ENCODE data around the gene EGLN3.

The EGLN3 gene

GRCh38 chr14:33986804-33987203, 35.9 kb upstream of the EGLN3 start:
- Histone ChIP-seq H3K4me2 (ENCODE audit: low read depth, low read length, poor library complexity, severe bottlenecking) (no peak overlapping the region), H3K36me3 (ENCODE audit: insufficient read depth, low read length) (no peaks in the 10 kb centered on the region), H3K9me3 (ENCODE audit: insufficient read depth, low read depth, low read length) (no peaks in the 10 kb centered on the region), H4K20me1 (ENCODE audit: insufficient read depth, low read length, poor library complexity, severe bottlenecking) (no peaks in the 10 kb centered on the region), H3K9me2 (replicated peaks; ENCODE audit: low read depth, low read length) (no peaks in the 10 kb centered on the region), H3K79me2 (ENCODE audit: insufficient read depth, low read length) (no peaks in the 10 kb centered on the region), H3K27me3 (ENCODE audit: insufficient read depth, low read length, poor library complexity, severe bottlenecking) (no peaks in the 10 kb centered on the region), H2AFZ (ENCODE audit: low read length) (no peak overlapping the region), H3K4me3 (ENCODE audit: low read length, poor library complexity, severe bottlenecking) (no peak overlapping the region), H3F3A (ENCODE audit: low read depth) (no peaks in the 10 kb centered on the region), H3K4me1 (ENCODE audit: insufficient read depth, low read length, poor library complexity, severe bottlenecking) (no peaks in the 10 kb centered on the region), H3K9ac (ENCODE audit: low read depth, low read length, poor library complexity, severe bottlenecking) (no peak overlapping the region)
- no peak for TF ChIP-seq EZH2phosphoT487 (IDR thresholded peaks at IDR 0.05; ENCODE audit: borderline replicate concordance)
- TF ChIP-seq, protein P1, sequence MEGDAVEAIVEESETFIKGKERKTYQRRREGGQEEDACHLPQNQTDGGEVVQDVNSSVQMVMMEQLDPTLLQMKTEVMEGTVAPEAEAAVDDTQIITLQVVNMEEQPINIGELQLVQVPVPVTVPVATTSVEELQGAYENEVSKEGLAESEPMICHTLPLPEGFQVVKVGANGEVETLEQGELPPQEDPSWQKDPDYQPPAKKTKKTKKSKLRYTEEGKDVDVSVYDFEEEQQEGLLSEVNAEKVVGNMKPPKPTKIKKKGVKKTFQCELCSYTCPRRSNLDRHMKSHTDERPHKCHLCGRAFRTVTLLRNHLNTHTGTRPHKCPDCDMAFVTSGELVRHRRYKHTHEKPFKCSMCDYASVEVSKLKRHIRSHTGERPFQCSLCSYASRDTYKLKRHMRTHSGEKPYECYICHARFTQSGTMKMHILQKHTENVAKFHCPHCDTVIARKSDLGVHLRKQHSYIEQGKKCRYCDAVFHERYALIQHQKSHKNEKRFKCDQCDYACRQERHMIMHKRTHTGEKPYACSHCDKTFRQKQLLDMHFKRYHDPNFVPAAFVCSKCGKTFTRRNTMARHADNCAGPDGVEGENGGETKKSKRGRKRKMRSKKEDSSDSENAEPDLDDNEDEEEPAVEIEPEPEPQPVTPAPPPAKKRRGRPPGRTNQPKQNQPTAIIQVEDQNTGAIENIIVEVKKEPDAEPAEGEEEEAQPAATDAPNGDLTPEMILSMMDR (conservative IDR thresholded peaks at IDR 0.05; ENCODE audit: low read length): no peak

GRCh38 chr14:33985242-33985641, 34.4 kb upstream of the EGLN3 start:
- no peak overlapping the region for H3K4me2 ChIP-seq (ENCODE audit: low read depth, low read length, poor library complexity, severe bottlenecking)
- no peak for TF ChIP-seq EZH2phosphoT487 (IDR thresholded peaks at IDR 0.05; ENCODE audit: borderline replicate concordance)
- TF ChIP-seq, protein P1 (conservative IDR thresholded peaks at IDR 0.05; ENCODE audit: low read length): no peak
- no peak overlapping the region for H2AFZ ChIP-seq (ENCODE audit: low read length)
- no peaks in the 10 kb centered on the region for H3F3A ChIP-seq (ENCODE audit: low read depth)
- H3K4me1 ChIP-seq (ENCODE audit: insufficient read depth, low read length, poor library complexity, severe bottlenecking): no peaks in the 10 kb centered on the region
- H3K27me3 ChIP-seq (ENCODE audit: insufficient read depth, low read length, poor library complexity, severe bottlenecking): no peaks in the 10 kb centered on the region
- no peaks in the 10 kb centered on the region for H3K9me3 ChIP-seq (ENCODE audit: insufficient read depth, low read depth, low read length)
- no peaks in the 10 kb centered on the region for H4K20me1 ChIP-seq (ENCODE audit: insufficient read depth, low read length, poor library complexity, severe bottlenecking)
- no peaks in the 10 kb centered on the region for H3K9me2 ChIP-seq (replicated peaks; ENCODE audit: low read depth, low read length)
- H3K4me3 ChIP-seq (ENCODE audit: low read length, poor library complexity, severe bottlenecking): no peak overlapping the region
- H3K79me2 ChIP-seq (ENCODE audit: insufficient read depth, low read length): no peaks in the 10 kb centered on the region
- no peak overlapping the region for H3K9ac ChIP-seq (ENCODE audit: low read depth, low read length, poor library complexity, severe bottlenecking)
- H3K36me3 ChIP-seq (ENCODE audit: insufficient read depth, low read length): no peaks in the 10 kb centered on the region

- H3K4me1 ChIP-seq (ENCODE audit: insufficient read depth, low read length, poor library complexity, severe bottlenecking): no peaks in the 10 kb centered on the region
- H3K4me3 ChIP-seq (ENCODE audit: low read length, poor library complexity, severe bottlenecking): no peak overlapping the region
- no peak overlapping the region for H3K9ac ChIP-seq (ENCODE audit: low read depth, low read length, poor library complexity, severe bottlenecking)
- H3K4me2 ChIP-seq (ENCODE audit: low read depth, low read length, poor library complexity, severe bottlenecking): no peak overlapping the region
- H3K36me3 ChIP-seq (ENCODE audit: insufficient read depth, low read length): no peaks in the 10 kb centered on the region
- TF ChIP-seq, protein P1 (conservative IDR thresholded peaks at IDR 0.05; ENCODE audit: low read length): no peak
- TF ChIP-seq EZH2phosphoT487 (IDR thresholded peaks at IDR 0.05; ENCODE audit: borderline replicate concordance): no peak
- H4K20me1 ChIP-seq (ENCODE audit: insufficient read depth, low read length, poor library complexity, severe bottlenecking): no peaks in the 10 kb centered on the region
- no peaks in the 10 kb centered on the region for H3K9me2 ChIP-seq (replicated peaks; ENCODE audit: low read depth, low read length)
- H3K9me3 ChIP-seq (ENCODE audit: insufficient read depth, low read depth, low read length): no peaks in the 10 kb centered on the region
- H3K27me3 ChIP-seq (ENCODE audit: insufficient read depth, low read length, poor library complexity, severe bottlenecking): no peaks in the 10 kb centered on the region
- no peaks in the 10 kb centered on the region for H3K79me2 ChIP-seq (ENCODE audit: insufficient read depth, low read length)
- H2AFZ ChIP-seq (ENCODE audit: low read length): no peak overlapping the region
- H3F3A ChIP-seq (ENCODE audit: low read depth): no peaks in the 10 kb centered on the region
Measured at GRCh38 chr14:33979613-33980276, 28.9 kb upstream of the EGLN3 start.
